ENCODE data around the gene SLC7A11.

- TF ChIP-seq YY1 (IDR thresholded peaks at IDR 0.05; ENCODE audit: insufficient read depth, insufficient read length) (no peak), ZNF274 (IDR thresholded peaks at IDR 0.05; ENCODE audit: low read depth, low read length) (no peak), SUZ12 (IDR thresholded peaks at IDR 0.05; ENCODE audit: extremely low read depth, insufficient read depth, insufficient read length) (no peak)
Observed at GRCh38 chr4:138291431-138291830, 49.3 kb upstream of the SLC7A11 start.

All from NT2/D1 (cell line).